Activated CD4-positive, CD25-positive, alpha-beta regulatory T cell treated with anti-CD3 and anti-CD28 coated beads, Interleukin-2, amount 50 U/mL, for 16 hours (primary cell): ENCODE results near the gene BTBD8.

Source experiments
- DNase-seq: peaks from one replicate; pipeline ENCODE4 v3.0.0-alpha.2; 2020; ENCODE audit warnings: low read depth, low spot score

BTBD8 gene

DNA sequence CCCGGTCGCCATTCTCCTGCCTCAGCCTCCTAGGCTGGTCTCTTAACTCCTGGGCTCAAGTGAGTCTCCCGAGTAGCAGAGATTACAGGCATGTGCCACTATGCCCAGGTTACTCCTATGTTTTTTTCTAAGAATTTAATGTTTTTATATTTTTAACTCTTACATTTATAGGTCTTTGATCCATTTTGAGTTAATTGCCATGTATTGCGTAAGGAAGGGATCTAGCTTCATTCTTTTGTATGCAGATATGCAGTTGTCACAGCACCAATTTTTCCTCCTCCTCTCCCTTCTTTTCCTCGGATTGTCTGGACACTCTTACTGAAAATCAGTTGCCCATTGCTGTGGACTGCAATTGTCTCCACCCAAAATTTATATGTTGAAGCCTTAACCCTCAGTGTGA lies 11.5 kb downstream of the BTBD8 start:
- DNase-seq = no peak

DNA sequence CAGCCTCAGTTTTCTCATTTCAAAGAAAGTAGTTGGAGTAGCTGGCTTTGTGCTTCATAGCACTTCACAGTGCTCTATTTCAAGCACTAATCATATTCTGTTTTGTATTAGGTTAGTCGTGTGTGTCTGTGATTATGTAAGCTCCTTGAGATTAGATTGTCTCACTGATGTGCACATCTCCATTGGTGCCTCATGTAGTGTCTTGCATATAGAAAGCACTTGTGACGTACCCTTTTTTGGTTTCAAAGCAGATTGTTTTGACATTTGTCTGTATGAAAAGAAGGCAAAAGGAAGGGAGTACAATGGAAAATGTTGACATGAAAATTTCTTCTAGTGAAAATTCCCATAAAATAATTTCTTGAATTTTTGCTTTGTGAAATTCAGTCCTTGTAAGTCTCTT lies 13.9 kb downstream of the BTBD8 start:
- DNase-seq = no peak

DNA sequence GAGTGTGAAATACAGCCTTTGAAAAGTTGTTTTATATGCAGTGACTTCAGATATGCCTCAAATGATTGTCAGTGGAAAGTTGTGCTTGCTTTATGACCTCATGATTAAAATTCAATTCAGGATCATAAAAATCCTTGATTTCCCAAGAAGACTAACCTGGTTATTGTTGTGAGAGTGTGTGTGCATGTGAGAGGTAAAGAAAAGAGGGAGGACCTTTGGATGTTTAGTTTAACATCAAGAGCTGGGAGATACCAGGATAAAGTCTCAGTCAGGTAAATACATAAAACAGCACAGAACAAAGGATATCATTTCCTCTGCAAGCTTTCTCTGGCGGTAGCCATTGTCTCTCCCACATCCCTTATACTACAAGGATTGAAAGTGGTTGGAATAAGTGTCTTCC lies 14.4 kb downstream of the BTBD8 start:
- DNase-seq = no peak

DNA sequence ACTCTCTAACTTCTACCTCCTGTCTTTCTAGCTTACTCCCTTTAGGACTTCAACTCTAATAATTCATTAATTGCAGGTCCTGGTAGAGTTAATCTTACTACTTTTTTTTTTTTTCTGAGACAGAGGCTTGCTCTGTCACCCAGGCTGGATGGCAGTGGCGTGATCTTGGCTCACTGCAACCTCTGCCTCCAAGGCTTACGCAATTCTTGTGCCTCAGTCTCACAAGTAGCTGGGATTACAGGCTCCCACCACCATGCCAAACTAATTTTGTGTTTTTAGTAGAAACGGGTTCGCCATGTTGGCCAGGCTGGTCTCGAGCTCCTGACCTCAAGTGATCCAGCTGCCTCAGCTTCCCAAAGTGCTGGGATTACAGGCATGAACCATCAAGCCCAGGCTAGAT lies 15.7 kb downstream of the BTBD8 start:
- DNase-seq = no peak

DNA sequence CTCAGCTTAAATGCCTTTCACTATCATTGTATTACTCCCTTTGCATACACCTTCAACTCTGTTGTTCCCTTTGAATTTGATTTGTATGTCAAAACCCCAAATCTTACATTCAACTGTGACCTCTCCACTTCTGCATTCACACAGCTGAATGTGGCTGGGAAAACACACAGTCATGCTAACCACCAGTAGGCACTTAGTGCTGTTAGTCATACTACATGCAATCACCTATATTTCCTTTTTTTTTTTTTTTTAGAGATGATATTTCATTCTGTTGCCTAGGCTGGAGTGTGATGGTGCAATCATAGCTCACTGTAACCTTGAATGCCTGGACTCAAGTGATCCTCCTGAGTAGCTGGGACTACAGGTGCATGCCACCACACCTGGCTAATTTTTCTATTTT lies 16.2 kb downstream of the BTBD8 start:
- no peak for DNase-seq

DNA sequence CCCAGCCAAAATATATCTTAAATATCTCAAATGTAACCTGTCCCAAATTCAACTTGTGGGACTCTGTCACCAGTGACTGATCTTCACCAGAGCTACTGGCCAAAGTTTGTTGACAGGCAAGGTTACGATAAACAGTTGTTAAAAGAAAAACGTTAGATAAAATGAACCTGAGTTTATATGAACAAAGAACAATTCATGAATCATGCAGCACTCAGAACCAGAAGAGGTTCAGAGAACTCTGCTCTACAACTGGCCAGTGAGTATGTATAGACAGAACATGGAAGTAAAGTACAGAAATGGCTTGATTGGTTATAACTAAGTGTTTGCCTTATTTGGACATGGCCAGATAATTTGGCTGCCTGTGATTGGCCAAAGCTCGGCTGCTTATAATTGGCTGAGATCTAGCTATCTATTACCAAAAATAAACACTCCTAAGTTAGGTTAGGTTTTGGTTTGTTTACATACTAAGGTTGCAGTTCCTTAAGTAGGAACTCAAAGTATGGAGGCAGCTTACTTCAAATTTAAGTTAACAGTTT lies 25.5 kb downstream of the BTBD8 start:
- no peak for DNase-seq

DNA sequence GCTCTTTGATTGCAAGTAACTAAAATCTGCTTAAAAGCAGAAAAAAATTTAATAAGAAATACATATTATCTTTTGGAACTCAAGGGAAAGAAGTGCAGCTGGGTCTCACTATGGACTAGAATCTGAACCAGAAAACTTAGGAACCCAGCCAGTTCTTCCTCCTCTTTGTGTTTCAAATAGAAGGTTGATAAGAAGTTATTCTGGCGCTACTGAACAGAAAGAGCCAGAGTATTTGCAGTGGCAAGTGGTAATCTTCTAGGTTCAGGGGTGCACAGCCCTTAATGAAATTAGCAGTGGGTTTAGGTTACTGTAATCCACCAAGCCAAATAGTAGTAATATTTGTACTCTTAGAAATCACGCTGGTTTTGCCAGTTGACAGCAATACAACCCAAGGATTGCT lies 28.5 kb downstream of the BTBD8 start:
- no peak for DNase-seq

DNA sequence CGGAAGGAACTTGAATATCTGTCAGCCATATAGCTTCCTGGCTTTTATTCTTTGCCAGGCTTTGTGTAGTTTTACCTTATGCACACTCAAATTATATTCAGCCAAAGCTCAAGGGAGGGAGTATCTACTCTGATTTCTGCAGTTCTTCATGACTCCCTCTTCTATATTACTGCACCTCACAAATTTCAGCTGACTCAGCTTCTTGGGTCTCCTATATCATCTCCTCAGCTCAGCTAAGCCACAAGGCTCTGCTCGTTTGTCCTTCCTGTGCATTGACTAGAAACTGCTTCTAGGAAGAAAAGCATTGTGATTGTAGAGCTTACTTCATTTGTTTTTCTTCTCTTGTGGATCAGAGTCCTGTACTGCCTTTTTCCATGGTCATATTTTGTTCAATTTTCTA lies 37.4 kb downstream of the BTBD8 start:
- DNase-seq = no peak

DNA sequence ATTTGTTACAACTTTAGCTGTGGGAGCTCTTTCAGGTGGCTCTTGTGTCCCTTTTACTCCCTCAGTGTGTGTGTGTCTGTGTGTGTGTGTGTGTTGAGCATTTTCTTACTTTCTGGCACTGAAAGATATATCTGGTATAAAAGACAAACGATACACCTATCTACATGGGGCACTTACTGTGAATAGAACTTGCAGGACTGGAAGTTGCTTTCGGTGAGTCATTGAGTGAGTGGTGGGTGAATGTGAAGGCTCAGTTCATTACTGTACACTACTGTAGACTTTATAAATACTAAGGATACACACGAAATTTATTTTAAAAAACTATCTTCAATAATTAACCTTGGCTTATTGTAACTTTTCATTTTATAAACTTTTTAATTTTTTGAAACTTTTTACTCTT lies 38.7 kb downstream of the BTBD8 start:
- no peak for DNase-seq

DNA sequence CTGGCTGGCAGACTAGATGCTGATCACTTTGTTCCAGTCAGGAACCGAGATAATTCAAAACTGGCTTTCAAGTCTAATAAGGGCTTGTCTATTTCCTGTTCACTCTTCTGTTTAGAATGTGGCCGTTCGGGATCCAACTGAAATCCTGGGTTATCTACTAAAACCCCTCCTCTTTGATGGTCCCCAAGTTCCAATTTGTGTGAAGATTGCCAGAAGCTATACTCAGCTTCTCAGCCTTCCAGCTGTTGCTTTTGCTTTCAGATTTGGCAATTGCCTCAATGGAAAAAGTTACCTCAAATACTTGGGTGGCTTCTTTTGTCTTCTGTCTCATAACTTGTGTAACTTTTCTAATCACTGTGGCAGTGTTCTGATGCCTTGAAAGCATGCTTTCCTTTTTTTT lies 43.7 kb downstream of the BTBD8 start:
- no peak for DNase-seq

DNA sequence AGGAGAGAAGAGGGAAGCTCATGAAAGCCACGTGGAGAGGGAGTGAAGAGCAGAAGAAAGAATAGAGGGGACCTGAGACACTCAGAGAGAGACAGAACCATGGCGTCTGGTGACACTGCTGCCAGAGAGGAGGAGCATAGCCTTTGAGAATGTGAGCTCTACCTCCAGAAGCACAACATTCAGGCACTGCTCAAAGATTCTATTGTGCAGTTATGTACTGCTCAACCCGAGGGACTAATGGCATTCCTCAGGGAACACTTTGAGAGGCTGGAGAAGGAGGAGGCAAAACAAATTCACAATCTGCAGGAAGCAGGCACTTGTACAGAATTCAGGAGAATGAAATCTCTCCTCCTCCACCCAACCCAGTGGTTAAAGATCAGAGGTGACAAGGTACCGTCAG lies 45.1 kb downstream of the BTBD8 start:
- DNase-seq = no peak

DNA sequence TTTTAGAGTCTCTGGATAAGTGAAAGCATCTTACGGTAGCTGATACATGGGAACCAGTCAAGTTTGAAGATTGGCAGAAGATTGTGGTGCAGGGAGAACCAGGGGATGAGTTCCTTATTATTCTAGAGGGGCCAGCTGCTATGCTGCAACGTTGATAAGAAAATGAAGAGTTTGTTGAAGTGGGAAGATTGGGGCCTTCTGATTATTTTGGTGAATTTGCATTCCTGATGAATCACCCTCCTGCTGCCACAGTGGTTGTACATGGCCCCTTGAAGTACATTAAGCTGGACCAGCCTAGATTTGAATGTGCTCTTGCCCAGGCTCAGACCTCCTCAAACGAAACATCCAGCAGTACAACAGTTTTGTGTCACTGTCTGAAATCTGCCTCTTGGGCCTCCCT lies 45.9 kb downstream of the BTBD8 start:
- no peak for DNase-seq

DNA sequence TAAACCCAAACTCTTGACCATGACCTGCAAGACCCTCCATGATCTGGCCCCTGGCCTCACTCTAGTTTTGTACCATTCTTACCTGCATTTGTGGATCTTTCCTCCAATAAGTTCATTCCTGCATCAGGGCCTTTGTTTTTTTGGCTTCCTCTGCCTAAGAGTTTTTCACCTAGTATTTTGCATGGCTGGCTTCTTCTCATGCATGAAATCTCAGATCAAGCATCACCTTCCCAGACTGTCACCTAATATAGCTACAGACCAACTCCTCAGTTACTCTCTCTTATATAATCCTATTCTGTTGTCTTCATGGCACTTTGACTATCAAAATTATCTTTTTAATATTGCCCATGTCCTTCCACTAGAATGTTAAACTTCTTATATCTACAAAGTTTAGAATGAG lies 54.2 kb downstream of the BTBD8 start:
- DNase-seq = no peak

DNA sequence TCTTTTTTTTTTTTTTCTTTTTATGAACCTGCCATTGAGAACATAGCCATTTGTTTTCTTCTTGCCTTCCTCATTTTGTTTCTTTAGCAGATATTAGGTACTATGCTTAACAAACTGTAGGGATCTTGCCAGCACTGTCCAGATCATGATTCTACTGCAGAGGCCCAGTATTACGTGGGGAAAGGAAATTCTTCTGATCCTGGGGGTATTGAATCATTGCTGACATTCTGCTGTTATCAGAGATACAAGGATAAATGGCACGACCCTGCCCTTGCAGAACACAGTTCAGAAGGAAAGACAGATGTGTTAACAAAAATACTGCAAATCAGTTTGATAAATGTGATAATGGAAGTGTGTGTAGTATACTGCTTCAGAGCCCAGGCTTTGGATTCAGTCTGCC lies 56.2 kb downstream of the BTBD8 start:
- DNase-seq = no peak

DNA sequence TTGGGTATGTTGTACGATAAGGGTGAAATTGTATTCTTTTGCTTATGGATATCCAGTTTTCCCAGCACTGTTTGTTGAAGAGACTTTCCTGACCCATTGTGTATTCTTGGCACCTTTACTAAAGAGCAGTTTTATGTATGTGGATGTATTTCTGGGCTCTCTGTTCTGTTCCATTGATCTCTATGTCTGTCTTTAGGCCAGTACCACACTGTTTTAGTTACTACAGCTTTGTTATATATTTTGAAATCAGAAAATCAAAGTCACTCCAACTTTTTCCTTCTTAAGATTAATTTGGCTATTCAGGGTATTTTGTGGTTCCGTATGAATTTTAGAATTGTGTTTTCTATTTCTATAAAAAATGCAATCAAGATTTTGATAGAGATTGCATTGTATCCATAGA lies 74.8 kb downstream of the BTBD8 start:
- DNase-seq = no peak

DNA sequence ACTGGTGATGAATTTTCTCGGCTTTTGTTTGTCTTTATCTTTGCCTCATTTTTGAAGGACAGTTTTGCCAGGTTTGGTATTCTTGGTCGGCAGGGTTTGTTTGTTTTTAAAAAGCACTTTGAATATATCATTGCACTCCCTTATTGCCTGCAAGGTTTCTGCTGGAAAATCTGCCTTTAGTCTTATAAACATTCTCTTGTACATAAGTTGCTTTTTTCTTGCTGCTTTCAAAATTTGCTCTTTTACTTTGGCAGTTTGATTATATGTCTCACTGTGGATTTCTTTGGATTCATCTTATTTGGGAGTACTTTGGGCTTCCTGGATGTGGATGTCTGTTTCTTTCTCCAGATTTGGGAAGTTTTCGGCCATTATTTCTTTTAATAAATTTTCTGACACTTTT lies 79.4 kb downstream of the BTBD8 start:
- DNase-seq = no peak

DNA sequence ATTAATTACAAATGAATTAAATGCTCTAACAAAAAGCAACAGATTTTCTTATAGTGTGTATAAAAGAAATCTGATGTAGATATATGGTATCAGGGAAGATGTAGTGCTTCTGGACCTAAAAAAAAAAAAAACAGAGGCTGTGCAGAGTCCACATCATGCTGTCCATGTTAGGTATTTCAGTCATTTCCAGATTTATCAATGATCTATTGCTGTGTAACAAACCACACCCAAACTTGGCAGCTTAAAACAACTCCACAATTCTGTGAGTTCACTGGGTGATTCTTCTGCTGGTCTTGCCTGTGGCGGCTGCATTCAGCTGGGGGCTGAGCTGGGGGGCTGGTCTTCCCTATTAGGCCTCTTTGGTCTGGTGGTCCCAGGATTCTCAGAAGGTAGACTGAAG lies 85.2 kb downstream of the BTBD8 start:
- DNase-seq = no peak

DNA sequence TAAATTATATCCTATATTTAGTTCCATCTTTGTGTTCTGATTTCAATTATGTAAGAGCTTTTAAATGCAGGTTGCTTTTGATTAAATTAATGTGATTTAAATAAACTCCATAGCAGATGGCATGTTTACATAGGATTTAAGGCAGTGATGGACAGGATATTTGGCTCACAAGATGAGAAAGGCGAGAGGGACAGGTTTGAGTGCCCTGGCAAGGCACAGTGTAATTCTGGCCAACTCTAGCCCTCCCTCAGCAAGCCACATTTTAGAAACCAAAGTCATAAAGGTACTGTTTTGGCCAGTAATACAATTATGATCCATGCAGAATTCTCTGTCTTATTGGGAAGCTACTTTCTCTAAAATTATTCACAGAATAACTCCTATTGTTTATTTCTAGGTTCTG lies 87.0 kb downstream of the BTBD8 start:
- DNase-seq = no peak

DNA sequence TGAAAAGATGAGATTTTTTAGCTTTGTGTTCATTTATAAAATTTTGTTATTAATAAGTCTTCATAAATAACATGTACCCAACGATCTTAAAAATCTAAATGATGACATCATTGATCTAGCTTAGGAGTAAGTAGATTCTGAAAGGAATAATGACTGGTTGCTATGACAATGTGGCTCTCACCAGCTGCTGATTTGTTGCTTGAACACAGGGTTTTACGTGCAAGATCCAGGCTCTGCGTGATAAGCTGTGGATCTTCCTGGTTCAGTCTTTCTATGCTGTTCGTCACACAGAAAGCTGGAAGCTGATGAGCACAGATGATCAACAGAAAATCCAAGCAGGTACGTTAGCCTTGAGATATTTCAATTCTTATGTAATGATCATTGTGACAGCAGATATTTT lies 88.5 kb downstream of the BTBD8 start:
- DNase-seq = no peak

DNA sequence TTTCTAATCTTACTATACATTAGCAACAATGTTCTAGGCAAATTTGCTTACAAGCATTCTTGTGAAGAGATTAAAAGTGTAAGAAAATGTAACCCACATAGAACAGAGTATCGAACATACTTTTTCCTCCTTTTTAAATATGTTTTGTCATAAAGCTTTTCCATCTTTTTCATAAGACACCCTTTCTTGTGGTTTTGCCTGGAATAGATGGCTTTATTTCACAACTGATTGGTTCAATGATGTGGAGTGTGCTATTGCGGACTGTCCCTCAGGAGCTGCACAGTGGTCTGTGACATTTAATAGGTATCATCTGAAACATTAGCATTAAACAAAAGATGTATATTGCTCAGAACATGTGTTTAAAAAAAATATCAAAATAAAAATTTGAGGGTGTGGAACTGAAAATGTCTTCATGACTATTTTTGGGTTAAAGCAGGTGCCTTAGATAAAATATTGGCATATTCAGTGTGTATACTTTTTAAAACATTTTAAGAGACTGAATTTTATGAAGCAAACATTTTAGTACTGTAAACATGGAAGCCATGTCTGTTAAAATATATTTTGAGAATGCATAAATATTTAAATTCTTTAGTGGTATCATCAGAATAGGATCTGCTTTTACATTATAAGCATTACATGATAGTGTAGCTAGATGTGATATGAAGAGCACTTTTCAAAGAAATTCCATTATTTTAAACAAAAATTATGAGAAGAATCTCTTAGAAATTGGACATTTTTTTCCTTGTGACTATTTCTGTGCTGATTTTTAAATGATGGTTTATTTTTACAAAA lies 89.3 kb downstream of the BTBD8 start:
- no peak for DNase-seq

DNA sequence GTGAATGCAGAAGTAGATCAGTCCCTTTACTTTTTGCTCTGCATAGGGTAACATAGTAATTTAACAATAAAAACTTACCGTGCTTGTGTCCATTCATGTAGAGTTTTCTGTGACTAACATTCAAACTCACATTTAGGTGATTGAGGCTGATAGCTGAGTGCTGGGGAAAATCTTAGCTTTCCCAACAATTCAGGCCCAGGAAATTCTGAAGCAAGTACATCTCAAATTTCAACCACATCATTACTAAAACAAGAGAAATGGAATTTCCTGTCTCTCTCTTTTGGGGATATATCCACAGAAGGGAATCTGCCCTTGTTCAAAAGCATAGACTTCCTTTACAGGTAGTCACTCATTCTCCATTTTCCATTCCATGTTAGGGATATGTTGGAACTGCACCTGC lies 104.5 kb downstream of the BTBD8 start:
- no peak for DNase-seq

DNA sequence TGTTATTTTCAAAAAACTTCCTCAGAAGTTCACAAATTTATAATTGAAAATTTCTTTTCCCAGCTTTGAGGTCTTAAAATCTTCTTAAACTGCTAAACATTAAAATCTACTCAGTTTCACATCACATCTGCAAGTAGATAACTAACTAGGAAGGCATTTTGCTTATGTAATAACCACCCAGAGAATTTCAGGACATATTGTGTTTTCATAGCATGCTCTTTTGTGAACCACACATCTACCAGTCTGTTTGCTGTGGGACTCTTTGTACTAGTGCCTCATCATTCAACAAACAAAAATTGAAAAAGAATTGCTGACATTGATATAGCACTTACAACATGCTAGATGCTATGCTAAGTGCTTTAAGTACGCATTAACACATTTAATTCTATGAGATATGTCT lies 105.9 kb downstream of the BTBD8 start:
- DNase-seq = no peak

DNA sequence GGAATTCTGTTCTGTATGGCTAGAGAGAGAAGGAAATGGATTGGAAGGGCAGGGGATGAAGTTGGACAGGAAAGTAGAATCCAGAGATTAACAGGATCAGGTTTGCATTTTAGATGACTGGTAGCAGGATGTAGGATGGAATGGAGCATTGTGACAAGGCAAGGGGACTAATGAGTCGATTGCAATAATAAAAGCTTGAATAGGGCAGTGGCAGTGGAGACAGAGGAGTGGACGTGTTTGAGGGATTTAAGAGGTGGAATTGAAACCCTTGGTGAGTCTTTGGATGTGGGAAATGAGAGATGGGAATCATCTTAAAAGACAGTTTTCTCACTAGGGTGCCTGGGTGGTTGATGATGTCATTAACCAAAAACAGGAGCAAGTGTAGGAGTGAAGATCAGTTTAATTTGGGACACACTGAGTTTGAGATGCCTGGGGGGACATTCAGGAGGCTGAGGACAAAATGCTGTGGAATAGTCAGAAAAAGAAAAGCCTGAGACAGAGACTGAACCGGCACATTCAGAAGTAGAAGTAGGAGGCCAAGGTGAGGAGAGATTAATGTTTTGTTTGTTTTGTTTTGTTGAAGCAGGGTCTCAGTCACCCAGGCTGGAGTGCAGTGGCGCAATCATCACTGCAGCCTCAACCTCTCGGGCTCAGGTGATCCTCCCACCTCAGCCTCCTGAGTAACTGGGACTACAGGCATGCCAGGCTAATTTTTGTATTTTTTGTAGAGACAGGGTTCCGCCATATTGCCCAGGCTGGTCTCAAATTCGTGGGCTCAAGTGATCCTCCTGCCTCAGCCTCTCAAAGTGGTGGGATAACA lies 108.5 kb downstream of the BTBD8 start:
- no peak for DNase-seq
